GM21717 (cell line): ENCODE results near the gene CBLL1.

Source experiments
- ATAC-seq: cut with Tn5 transposase; IDR thresholded peaks from one replicate; pipeline ENCODE4 v1.9.1; 2021; ENCODE audit warnings: mild to moderate bottlenecking, moderate library complexity; ENCODE audit not compliant: unreplicated experiment

Gene CBLL1

GRCh38 chr7:107742678-107743566, 1.0 kb upstream of the CBLL1 start:
- ATAC-seq: peak; percentile 40

DNA sequence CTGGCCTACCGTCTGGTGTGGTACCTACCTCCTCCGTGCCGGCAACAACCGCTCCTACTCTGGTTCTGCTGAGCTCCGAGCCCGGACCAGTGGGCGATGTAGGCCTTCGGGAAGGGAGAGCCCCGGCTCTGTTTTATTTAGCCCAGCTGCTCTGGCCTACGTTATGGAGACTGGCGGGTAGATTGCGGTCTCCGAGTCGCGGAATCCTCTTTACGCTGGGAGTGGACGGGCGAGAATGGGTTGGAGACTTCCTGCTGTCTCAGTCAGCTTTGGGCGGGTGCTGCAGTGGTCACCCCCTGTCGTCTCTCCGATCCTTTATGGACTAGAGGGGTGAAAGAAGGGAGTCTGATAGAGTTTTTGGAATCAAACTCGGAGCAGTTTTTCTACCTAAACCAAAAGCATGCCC, 406 bp downstream of the CBLL1 start:
- peak; percentile 36 for ATAC-seq

DNA sequence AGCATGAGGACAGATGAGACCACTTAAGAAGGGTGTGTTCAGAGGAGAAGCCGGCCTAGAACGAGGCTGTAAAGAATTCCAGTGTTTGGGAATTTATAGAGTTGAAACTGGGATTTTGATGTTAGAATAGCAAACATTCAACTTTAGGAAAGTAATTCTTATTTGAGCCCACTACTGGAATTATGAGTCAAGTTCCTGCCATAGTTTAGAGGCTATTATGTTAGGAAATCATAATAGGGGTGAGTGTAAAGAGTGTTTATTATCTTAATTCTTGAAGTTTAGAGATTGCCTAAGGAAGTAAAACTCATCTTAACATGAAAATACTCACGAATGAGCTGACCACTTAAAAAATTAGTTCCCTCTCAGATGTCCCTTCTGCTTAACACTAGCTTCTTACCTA, 2.1 kb downstream of the CBLL1 start:
- ATAC-seq: no peak

GRCh38 chr7:107751113-107751512, 7.2 kb downstream of the CBLL1 start:
- no peak for ATAC-seq

GRCh38 chr7:107754642-107755041, 10.7 kb downstream of the CBLL1 start:
- ATAC-seq: no peak

DNA sequence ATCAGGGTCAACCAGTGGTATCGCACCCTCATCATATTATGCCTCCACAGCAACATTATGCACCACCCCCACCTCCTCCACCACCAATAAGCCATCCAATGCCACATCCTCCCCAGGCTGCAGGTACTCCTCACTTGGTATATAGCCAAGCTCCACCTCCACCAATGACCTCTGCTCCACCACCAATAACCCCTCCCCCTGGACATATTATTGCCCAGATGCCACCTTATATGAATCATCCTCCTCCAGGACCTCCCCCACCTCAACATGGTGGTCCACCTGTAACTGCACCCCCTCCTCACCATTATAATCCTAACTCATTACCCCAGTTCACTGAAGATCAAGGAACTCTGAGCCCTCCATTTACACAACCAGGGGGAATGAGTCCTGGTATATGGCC, 14.7 kb downstream of the CBLL1 start:
- no peak for ATAC-seq

DNA sequence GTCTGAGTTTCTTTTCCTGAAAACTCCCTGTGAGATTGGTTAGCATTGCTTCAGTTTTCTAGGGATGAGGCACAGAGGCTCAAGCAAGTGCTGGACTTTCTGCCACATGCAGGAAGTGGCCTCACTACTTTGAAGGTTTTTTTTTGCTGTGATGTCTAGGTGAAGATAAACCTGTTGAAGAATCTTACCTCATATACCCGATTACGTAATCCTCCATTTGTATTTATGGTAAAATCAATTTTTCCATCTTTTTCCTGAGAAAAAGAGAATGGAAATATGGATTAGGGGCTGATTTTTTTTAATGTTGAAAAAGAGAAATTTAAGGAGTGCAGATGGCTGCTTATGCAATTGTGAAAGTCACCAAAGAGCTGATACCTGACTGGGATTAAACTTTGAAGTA, 23.4 kb downstream of the CBLL1 start:
- ATAC-seq: no peak

- ATAC-seq: no peak
Observed at GRCh38 chr7:107768263-107768662, 24.3 kb downstream of the CBLL1 start.

DNA sequence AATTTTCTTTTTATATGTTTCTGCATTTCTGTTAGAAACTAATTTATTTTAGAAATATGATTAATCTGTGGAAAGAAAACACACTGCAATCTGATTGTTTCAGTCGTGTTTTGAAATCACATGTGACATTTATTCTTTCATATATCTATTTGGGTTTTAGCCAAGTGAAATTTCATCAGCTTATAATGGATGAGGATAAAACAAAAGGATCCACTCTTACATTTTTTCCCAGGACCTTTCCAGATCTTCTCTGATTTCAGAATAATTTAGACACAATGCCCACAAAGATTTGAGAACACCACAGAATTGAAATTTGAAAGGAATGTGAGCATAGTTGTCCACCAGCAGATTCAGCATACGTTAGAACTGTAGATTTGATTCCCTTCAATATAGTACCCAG, 29.1 kb downstream of the CBLL1 start:
- no peak for ATAC-seq

- ATAC-seq: no peak
Observed at GRCh38 chr7:107777702-107778101, 33.8 kb downstream of the CBLL1 start.

DNA sequence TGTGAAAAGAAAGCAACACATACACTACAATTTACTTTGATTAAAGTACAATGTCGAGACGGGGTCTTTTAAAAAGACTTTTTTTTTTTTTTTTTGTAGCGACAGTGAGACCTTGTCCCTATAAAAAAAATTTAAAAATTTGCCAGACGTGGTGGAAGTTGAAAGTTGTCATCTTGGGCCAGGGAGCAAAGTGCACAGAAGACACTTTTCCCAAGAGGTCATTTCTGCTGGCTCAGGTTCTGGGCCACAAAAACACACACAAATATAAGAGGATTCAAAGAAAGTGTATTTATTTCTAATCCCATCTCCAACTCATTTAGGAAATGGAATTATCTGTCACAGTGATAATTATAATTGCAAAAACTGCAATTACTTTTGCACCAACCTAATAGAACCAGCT, 34.3 kb downstream of the CBLL1 start:
- ATAC-seq: no peak

GRCh38 chr7:107779647-107780099, 35.7 kb downstream of the CBLL1 start:
- ATAC-seq: no peak

GRCh38 chr7:107782374-107782773, 38.4 kb downstream of the CBLL1 start:
- ATAC-seq: no peak

- no peak for ATAC-seq
Observed at GRCh38 chr7:107783648-107784047, 39.7 kb downstream of the CBLL1 start.

- ATAC-seq: no peak
Observed at GRCh38 chr7:107785170-107785569, 41.2 kb downstream of the CBLL1 start.

DNA sequence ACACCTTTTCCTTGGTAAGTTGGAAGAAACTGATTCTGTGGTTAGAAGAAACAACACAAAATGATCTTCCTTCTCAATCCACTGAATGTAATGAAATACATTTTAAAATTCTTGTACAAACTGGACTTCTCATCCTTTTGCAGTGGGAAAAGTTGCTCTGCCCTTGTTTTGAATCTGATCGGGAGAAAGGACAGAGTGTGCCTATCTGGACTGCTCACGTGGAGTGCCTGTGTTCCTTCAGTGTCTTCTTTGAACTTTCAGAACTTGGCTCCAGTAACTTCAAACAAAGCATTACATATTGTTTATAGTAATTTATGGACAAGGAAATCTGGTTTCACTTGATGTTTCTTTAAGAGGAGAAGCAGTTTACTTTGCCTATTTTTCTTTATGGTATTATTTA, 42.0 kb downstream of the CBLL1 start:
- ATAC-seq: no peak

GRCh38 chr7:107788216-107788615, 44.3 kb downstream of the CBLL1 start:
- no peak for ATAC-seq

DNA sequence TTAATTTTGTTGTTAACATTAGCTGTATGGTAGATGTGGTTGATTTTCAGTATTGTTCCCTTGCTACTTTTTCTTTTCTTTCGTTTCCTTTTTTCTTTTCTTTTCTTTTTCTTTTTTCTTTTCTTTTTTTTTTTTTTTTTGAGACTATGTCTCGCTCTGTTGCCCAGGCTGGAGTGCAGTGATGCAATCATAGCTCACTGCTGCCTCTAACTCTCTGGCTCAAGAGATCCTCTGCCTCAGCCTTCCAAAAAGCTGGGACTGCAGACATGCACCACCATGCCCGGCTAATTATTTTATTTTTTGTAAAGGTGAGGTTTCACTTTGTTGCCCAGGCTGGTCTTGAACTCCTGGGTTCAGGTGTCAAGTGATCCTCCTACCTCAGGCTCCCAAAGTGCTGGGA, 44.7 kb downstream of the CBLL1 start:
- ATAC-seq: no peak

DNA sequence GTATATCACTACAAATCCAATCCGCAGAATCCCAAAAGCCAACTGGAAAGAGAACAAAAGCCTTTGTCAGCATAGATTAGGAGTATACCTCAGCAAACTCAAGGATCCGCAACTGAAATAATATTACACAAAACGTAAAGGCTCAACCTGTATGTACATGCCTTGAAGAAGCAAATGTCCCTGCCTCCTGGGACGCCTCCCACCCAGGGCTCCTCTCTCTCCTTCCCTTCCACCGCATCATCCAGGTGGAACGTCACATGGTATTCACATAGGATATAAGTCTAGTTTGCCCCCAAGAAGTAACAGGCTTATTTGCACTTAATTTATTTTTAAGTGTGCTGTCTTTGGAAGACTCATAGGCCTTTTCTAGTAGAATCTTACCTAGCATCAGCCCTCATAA, 45.7 kb downstream of the CBLL1 start:
- ATAC-seq: no peak

- no peak for ATAC-seq
Observed at GRCh38 chr7:107792364-107792763, 48.4 kb downstream of the CBLL1 start.

GRCh38 chr7:107799647-107800264, 55.8 kb downstream of the CBLL1 start:
- no peak for ATAC-seq

- no peak for ATAC-seq
Observed at GRCh38 chr7:107803009-107803610, 59.2 kb downstream of the CBLL1 start, which contains the start of gene SLC26A3. SLC26A3 (minus strand) TSS chr7:107803223; CDS start chr7:107794509, 8,714 bp downstream.
